C4-2B (cell line): ENCODE results near the gene MOSPD3.

Experiments used
- H3K27ac ChIP-seq: fragments of 450-650 bp; 2 replicates; pipeline ENCODE4 v1.5.1; 2017
- ZFX ChIP-seq: fragments of 450-650 bp; IDR thresholded peaks from 2 replicates; pipeline ENCODE4 v1.6.1; 2017
- TF ChIP-seq, protein P1 (sequence below): fragments of 450-650 bp; conservative IDR thresholded peaks from 2 replicates; pipeline ENCODE4 v1.5.1; 2017; ENCODE audit warnings: mild to moderate bottlenecking

The MOSPD3 gene

DNA sequence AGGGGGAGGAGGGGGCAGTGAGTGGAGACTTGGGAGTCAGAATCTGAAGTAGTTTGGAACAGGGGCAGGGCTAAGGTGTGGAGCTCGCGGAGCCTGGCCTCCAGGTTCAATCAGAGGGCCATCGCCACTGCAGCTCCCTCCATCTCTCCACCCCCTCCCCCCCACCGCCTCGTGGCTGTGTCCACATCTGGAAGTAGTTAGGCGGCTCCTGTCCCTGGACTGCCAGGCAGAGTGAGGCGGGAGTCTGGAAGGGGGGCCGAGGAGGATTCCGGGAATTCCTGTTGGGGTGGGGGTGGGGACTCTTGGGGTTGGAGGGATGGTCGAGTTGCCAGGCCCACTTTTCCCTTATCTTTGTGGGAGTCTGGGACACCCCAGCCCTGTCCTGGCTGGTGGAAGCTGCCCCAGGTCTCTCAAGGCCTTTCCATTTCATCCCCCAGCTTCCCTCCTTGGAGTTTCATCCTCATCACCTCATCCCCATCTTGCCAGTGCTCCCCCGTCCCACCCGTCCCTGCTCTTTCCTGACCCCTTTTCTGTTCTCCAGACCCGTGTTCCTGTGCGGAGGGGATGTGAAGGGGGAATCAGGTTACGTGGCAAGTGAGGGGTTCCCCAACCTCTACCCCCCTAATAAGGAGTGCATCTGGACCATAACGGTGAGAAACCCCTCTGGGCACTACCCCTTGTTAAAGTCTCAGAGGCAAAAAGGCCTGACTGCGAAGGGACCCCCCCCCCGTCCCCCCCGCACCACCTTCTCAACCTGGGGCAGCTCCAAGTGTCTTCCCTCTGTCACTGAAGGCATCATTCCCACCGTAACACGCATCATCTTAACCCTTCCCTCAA lies 9.2 kb upstream of the MOSPD3 start:
- TF ChIP-seq, protein P1, sequence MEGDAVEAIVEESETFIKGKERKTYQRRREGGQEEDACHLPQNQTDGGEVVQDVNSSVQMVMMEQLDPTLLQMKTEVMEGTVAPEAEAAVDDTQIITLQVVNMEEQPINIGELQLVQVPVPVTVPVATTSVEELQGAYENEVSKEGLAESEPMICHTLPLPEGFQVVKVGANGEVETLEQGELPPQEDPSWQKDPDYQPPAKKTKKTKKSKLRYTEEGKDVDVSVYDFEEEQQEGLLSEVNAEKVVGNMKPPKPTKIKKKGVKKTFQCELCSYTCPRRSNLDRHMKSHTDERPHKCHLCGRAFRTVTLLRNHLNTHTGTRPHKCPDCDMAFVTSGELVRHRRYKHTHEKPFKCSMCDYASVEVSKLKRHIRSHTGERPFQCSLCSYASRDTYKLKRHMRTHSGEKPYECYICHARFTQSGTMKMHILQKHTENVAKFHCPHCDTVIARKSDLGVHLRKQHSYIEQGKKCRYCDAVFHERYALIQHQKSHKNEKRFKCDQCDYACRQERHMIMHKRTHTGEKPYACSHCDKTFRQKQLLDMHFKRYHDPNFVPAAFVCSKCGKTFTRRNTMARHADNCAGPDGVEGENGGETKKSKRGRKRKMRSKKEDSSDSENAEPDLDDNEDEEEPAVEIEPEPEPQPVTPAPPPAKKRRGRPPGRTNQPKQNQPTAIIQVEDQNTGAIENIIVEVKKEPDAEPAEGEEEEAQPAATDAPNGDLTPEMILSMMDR: no peak
- TF ChIP-seq ZFX: no peak

GRCh38 chr7:100603726-100604027 lies 8.7 kb upstream of the MOSPD3 start:
- peak overlapping the region; percentile 68; the same call in 1 of the 2 replicates for H3K27ac ChIP-seq
- TF ChIP-seq ZFX: no peak
- TF ChIP-seq, protein P1: no peak

More for the DNA sequence above, 9.2 kb upstream of the MOSPD3 start:
- no peak overlapping the region for H3K27ac ChIP-seq

DNA sequence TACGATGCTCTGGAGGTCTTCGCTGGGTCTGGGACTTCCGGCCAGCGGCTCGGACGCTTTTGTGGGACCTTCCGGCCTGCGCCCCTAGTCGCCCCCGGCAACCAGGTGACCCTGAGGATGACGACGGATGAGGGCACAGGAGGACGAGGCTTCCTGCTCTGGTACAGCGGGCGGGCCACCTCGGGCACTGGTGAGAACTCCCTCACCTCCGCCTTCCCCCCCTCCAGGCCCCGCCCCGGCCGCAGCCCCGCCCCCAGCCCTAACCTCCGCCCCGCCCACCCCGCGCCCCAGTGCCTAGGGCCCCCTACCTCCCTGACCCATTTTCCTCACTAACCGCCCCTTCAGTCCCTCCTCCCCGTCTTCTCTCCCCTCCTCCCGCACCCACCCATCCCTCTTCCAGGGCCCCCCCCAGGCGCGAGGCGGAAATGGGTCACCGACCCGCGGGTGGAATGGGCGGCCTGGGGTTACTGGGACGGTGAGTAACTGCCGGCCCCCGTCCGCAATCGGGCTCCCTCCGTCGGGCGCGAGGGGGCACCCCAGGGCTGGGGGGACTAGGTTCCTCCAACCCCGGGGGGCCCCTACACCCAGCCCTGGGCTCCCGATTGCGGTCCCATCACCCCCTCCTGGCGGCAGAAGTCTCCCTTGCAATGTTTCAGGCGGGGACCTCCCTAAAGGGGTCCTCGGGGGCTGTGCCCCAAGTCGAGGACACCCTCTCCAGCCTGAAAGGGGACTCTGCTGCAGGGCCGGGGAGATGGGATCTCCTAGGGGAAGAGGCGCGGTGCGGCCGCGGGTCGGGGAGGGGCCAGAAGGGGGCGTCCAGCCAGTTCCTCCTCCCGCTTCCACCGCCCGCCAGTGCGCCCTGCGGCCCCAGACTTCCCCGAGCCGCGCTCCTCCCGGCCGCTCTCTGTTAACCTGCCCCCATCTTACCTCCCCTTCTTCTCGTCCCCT lies 8.0 kb upstream of the MOSPD3 start:
- TF ChIP-seq, protein P1: peak; percentile 68
- TF ChIP-seq ZFX: no peak
- H3K27ac ChIP-seq: peak overlapping the region; percentile 68

DNA sequence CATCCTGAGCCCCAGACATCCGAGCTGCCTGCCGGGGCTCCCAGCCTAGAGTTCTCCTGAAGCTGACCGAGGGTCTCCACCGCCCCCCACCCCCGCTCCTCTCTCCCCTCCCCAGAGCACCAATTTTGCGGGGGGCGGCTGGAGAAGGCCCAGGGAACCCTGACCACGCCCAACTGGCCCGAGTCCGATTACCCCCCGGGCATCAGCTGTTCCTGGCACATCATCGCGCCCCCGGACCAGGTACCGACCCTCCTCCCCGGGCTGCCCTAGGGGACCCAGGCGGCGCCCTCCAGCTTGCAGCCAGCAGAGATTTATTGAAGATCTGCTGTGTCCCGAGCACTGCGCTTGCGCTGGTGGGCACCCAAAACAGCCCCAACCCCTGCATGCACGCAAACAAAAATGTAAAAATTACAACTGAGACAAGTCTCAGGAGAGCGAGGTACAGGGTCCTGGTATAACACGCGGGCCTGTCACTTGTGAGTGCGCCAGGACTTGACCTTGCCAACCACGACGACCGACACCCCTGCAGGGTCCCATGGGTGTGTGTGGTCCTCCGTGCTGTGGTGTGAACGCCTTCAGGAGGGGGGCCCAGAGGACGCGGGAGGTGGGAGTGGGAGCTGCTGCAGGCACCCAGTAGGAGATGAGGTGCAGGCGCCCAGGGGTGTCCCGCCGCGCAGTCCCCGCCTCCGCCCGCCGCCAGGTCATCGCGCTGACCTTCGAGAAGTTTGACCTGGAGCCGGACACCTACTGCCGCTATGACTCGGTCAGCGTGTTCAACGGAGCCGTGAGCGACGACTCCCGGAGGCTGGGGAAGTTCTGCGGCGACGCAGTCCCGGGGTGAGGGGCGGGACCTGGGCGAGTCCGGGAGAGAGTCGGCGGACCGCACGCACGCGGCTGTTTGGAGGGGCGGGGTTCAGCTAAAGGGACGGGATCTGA lies 7.1 kb upstream of the MOSPD3 start:
- peak overlapping the region; percentile 68 for H3K27ac ChIP-seq
- TF ChIP-seq, protein P1: no peak; the same call in 1 of the 2 replicates
- no peak for TF ChIP-seq ZFX

- TF ChIP-seq, protein P1: no peak
- TF ChIP-seq ZFX: no peak
- no peak overlapping the region for H3K27ac ChIP-seq
These were observed 6.0 kb upstream of the MOSPD3 start for GRCh38 chr7:100606313-100606712.

- H3K27ac ChIP-seq: no peak overlapping the region
- TF ChIP-seq, protein P1: no peak; the same call in 1 of the 2 replicates
- TF ChIP-seq ZFX: no peak
These were observed 5.2 kb upstream of the MOSPD3 start for GRCh38 chr7:100607111-100607510.
